Activated CD4-positive, alpha-beta T cell treated with anti-CD3 and anti-CD28 coated beads, Interleukin-2, amount 50 U/mL, for 48 hours (primary cell): ENCODE results near the gene ANTXRL.
A peak's percentile ranks its signal among the peaks of the same experiment; 100 is the strongest.

Experiments used
- DNase-seq, 2 experiments: peaks; one replicate each; pipeline ENCODE4 v3.0.0-alpha.2; 2020

ANTXRL gene

DNA sequence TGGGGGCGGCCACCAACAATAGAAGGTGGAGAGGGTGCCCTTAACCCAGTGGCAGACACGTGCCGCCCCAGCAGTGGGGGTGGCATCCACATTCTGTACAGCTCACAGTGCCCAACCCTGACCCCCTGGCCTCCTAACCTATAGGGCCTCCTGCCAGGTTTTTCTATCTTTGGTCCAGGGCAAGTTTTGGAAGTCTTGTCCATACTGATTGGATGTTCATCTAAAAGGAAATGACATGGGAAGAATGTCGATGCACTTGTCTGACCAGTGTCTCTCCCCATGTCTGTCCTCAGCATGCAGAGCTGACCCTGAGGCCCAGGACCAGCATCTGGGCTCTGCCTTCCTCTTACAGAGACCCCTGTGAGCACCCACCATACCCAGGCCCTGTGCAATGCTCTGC lies 32.3 kb upstream of the ANTXRL start:
- DNase-seq, result peak in 1 of 2 experiments; percentile 2

DNA sequence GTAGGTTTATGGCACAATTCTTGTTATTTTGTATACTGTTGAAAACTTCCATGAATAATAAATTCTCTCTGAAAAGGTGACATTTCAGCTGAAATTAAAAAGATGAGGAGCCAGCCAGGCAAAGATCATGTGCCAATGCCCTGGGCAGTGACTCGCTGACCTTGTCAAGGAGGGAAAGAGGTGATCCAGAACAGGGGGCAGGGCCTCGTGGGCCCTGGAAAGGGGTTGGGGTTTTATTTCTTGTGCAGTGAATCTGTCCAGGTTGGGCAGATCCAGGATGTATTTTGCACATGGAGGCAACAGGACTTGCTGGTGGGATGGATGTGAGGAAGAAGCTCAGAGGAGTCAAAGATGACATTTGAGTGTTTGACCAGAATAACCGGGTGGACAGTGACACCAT lies 31.6 kb upstream of the ANTXRL start:
- peak in 1 of 2 experiments; percentile 3 for DNase-seq

DNA sequence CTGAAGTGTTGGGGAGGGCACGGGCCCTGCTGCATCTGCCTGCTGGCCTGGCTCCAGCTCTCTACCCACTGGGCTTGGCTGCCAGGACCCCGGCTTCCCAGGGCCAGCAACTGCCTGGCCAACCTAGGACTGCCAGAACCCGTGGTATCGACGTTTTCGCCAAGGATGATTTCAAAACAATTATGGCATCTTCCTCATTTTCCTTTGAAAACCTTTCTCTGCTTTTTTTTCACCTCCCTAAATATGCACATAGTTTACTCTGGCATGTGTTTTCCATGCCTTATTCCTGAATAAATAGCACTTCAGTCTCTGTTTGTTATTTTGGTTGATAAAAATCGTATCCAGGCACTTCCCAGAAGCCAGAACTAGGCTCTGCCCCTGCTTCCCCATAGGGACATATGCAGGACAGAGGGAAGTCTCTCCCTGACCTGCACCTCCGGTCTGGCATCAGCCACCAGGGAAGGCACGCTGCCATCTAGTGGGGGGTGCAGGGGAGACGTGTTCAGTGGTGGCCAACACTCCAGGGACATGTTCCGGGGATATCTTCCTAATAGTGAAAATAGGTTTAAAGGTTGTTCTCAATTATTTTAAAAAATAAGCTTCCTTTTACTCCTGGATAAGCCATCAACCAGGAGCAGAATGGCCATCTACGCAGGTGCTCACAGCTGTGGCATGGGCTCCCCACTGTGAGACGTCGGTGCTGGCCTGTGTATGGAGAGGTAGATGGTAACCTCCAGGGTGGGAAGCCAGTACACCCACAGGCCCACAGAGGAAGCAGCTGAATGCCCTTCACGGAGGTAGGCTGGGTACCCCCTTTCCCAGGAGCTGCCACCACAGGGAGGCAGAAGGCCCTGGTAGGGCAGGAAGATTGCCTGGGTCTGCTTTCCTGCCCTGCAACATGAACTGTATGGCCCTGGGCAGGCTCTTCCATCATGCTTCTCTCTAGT lies 30.7 kb upstream of the ANTXRL start:
- peak; percentile 80 to 82 for DNase-seq

DNA sequence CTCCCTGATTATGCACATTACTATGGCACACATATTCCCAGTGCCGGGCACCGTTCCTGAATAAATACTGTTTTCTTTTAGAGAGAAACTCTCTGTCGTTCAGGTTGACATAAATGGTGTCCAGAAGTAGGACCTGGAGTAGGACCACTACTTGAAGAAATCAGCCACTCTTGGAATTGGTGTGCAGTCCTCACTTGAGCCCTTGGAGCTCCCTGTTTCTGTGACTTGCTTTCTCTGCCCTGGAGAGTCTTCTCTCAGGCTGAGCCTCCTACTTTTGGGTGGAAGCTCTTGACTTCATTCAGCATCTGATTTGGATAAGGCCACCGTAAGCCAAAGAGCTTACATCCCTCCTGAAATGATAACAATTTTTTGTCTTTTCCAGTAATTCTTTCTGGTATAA lies 29.7 kb upstream of the ANTXRL start:
- DNase-seq, result no peak

DNA sequence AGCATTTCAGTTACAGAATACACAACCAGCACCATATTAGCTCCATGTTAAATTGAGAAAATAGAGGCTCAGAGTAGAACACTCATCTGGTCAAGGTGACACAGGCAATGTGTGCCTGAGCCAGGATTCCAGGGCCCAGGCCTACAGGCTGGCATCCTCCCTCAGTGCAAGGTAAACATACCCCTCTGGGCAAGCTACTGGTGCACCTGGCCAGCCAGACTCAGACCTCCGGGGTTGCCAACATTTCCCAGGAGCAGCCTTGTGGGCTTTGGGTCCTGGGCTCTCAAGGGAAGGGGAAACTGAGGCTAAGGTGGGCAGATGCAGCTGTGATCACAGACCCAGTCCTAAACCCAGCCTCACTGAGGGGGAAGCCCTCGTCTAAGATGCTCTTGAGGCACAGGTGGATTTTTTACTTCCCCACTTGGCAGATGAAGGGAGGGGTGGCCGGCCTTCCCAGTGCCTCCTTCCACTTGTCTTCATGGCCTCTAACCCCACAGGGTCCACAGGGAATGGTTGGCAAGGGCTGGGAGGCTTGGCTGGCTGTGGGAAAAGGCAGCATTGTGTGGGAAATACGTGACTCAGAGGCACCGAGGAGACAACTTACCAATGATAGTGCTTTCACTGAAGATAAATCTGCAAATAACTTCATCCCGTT lies 23.8 kb upstream of the ANTXRL start:
- peak in 1 of 2 experiments; percentile 2 for DNase-seq

DNA sequence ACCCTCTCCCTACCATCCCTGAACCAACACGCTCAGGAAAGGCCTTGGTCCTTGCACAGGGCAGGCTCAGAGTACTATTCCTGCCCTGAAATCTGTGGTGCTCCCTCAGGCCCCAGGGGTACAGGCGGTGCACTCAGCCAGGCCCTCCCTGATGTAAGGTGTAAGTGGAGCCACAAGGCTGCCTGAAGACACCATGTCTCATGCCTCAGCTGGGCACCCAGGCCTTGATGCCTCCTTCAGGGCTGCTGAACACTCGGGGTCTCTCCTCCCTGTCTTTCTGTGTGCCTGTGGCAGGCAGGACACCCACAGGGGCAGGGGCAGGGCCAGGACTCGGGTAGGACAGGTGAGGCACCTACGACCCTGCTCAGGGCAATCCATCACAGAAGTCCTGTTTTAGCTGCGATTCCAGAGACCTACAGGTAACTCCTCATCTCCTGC lies 22.9 kb upstream of the ANTXRL start:
- peak in 1 of 2 experiments; percentile 3 for DNase-seq

DNA sequence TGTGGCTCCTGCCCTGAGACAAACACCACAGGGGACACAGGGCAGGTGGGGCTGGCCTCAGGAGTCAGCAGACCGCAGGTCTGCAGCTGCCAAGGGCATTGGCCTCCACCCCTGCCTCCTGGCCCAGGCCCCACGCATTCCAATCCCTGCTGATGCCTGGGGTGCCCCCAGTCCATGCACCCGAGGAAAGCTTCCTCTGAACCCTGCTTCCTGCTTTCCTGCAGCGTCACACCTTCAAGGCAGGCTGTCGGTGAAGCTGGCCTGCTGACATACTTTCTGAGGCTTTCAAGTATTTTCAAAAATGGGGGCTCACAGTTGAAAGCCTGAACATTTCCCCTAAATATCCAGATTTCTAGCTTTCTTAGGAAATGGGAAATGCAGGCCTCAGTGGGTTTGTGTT lies 22.5 kb upstream of the ANTXRL start:
- DNase-seq, result peak in 1 of 2 experiments; percentile 2

DNA sequence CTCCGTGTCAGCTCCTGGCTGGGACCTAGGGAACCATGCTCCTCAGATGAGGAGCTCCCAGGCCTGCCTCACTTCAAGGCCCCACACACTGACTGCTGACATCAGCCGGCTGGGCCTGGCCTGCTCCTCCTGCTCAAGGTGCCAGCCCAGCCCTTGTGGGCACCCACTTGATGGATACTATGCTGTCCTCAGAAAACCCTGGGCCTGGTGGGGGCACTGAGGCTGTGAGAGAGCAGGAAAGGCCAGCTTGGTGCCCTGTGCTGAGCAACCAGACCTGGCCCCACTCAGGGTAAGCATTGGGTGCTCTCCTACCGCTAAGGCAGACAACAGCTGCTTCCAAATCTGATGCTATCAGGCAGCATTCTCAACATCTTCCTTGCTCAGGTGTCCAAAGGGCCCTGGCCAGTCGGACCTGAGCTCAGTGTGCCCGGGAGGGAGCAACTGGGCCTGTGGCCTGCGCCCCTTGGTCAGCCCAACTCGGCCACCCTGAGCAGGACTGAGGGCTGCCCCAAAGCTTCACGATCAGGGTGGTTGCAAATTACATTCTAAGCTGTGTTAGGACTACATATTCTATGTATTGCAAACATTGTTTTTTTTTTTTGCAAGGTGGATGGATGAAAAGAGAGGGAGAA lies 21.9 kb upstream of the ANTXRL start:
- DNase-seq, result peak in 1 of 2 experiments; percentile 14

DNA sequence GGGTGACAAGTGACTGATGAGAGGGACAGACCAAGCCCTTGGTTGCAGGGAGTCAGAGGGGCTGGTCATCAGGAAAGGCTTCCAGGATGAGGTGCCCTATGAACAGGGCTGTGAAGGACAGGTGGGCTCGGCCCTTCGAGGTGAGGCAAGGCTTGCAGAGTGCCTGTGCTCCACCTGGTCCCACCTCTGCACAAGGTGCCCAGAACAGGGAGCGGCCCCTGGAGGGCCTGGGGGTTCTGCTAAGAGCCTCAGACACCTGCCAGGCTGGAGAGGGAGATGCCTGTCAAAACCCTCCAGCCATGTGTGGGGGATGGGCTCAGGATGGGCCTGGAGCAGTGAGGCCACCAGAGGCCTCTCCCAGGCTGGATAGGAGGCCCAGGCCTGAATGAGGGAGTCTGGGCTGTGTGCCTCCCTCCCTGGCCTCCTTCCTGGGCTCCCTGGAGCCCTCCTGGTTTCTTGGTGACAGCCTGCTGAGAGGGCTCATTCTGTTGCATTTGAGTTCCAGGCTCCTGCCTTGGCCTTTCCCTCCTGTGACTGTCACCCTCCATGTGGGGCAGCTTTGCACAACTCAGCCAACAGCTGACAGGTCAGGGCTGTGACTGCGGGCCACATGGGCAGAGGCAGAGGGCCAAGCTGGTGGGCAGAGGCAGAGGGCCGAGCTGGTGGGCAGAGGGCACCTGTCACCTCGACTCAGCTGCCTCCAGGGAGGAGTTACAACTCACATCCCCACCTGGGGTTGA lies 21.1 kb upstream of the ANTXRL start:
- peak in 1 of 2 experiments; percentile 8 for DNase-seq

DNA sequence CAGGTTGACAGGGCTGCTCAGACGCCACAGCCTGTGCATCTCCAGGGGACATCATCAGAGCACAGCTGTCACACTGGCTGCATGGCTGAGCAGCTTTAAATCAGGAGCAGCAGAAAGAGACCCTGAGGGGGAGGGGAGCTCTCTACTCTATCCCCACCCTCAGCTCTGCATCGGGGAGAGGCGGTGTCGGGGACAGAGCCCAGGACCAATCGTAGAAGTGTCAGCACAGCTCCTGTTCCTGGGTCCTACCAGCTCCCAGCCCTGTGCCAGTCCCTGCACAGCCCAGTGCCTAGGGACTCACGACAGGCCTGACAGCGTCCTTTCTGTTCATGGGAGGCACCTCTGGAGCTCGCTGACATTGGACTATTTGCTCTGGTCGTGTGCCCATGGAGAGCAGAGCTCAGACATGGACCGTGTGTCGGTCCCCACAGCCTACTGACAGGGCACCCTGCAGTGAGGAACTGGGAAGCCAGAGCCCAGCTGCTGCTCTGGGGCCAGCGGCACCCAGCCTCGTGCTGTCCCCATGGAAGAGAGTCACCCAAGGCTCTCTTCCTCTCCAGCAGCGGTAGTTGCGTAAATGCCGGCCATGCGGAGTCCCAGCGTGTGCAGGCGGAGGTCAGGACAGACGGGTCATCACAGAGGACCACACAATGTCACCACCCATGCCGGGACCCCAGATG lies 20.4 kb upstream of the ANTXRL start:
- DNase-seq, result peak in 1 of 2 experiments; percentile 6

DNA sequence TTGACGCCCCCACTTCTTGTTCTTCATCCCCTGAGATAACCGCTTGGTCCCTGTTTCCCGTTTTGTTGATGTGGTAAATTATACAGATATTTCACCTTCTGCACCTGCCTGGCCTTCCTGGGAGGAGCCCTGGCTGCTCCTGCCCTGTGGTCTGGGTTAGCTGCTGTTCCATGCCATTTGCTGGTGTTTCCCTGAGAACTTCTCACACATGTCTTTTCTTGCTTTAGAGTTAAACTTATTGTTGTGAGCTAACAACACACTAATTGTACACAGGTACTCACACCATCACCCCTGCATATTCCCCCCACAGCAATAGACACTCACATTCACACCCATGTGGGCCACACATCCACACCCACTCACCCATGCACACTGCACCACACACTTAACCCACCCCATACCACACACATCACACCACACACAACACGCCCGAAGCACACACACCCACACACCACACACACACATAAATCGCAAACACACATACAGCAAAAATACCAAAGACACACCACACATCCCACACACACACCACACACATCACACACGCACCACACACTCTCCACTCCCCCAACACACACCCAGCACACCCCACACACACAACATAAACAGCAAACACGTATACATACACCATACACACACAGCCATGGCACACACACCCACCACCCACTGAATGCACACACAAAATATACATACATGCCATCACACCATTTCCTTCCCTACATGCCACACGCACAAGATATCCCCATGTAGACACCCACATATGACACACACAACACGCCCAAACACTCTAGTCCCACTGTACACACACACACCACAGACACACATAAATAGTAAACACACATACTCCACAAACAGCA lies 19.4 kb upstream of the ANTXRL start:
- peak in 1 of 2 experiments; percentile 10 for DNase-seq

DNA sequence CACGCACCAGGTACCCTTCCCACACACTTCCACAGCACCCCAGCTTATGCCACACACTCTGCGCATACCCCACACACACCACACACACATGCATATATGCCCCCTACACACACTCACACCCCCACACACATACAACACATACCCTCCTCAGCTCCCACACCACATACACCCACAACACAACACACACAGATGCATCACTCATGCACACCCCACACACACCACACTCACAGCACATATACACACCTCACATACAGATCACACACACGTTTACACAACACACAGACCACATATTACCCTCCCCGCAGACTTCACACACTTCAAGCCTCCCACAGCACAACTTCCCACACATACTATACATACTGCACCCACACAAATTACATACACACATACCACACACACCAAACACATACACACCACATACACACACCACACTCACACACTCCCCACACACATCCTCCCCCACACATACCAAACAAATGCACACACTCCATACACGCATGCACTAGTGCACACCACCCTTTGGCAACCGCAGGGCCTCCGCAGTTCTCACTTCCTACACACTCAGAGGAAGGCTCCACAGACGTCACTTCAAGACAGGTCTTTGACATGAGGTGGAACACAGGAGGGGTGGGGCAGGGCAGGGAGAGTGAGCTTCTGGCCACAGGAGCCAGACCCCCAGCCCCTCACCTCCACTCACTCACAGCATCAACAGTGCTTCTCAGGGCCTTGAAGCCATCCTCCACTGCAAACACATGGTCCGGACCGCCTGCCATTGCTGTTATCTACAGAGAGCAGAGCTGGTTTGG lies 18.5 kb upstream of the ANTXRL start:
- peak; percentile 63 to 72 for DNase-seq

DNA sequence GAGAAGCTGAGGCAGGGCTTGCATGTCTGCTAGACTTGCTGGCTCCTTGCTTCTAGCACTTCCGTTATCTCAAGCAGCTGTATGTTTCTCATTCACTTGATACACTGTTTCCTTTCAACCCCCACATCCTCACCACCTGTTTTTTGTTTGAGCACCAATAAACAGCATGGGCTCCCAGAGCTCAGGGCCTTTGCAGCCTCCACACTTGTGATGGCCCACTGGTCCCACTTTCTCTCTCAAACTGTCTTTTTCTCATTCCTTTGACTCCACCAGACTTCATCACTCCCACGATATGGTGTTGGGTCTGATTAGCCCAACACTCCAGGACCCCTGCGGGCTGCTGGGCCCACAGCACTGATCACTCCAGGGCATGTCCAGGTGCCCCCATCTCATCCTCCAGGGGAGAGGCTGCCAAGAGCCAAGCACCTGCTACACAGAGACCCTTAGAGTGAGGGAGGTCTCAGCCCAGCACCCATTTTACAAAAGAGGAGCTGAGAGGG lies 17.2 kb upstream of the ANTXRL start:
- DNase-seq, result peak in 1 of 2 experiments; percentile 38

DNA sequence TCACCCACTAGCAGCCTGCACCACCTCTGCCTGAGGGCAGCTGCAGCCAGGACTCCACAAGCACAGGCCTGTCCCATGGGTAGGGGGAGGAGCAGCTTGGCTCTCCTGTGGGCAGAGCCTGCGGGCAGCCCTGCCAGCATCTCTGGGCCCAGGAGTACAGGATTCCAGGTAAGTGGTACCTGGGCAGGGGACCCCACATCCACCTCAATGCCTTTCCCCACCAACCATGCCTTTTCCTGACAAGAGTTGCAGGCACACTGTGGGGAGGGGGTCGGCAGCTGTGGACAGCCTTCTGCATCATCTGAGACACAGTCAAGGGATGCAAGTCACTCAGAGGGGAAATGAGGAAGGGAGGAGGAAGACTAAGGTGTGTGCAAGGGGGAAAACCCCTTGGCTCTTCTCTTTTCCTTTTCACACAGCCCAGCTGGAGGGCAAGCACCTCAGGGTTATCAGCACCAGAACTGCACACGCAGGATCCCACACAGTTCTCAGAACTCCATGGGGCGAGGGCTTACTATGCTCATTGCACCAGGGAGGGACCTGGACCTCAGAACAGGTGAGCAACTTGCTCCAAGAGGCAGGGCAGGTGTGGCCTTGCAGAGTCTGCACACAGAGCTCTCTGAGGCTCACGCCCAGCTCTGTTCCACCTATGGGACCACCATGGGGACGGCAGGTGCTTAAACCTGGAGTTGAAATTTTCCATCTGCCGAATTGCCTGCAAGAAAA lies 16.5 kb upstream of the ANTXRL start:
- DNase-seq, result peak in 1 of 2 experiments; percentile 10

DNA sequence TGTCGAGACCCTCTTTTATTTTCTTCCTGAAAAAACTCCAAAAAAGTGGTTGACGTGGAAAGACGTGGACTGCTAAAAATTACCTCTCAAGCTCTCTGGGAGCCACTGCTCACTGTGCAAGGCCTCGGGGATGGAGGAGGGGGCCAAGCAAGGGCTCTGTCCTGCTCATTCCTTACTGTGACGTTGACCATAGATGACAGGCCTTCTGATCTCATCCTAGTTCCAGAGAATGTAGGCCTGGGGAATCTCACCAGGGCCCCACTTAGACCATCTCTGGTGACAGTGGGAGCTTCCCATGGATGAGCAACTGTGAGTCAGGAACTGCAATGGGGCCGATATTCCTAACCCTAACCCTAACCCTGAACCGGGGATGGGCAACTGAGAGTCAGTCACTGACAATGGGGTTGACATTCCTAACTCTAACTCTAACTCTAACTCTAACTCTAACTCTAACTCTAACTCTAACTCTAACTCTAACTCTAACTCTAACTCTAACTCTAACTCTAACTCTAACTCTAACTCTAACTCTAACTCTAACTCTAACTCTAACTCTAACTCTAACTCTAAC lies 15.8 kb upstream of the ANTXRL start:
- peak in 1 of 2 experiments; percentile 8 for DNase-seq

DNA sequence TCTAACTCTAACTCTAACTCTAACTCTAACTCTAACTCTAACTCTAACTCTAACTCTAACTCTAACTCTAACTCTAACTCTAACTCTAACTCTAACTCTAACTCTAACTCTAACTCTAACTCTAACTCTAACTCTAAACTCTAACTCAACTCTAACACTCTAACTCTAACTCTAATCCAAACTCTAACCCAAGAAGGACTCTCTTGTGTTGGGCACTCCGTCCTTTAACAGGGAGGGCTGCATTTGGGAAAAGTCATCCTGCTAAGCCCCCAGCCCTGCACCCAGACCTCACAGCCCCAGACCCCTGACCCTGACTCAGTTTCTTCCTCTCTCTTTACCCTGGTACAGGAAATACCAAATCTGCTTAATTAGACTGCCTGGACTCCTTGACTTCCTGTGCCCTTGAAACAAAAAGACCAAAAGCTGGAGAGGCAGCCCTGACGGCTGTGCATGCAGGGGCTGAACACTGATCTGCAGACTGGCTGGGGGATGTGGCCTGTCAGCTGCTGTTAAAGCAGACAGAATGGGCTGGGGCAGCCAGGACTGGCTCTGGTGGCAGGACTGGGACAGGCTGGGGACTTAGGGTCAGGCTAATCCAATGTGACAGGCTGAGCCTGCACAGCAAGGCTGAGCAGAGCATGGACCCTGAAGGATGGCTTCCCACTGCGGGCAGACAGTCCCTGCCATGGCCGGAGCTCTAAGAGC lies 14.8 kb upstream of the ANTXRL start:
- peak in 1 of 2 experiments; percentile 14 for DNase-seq

DNA sequence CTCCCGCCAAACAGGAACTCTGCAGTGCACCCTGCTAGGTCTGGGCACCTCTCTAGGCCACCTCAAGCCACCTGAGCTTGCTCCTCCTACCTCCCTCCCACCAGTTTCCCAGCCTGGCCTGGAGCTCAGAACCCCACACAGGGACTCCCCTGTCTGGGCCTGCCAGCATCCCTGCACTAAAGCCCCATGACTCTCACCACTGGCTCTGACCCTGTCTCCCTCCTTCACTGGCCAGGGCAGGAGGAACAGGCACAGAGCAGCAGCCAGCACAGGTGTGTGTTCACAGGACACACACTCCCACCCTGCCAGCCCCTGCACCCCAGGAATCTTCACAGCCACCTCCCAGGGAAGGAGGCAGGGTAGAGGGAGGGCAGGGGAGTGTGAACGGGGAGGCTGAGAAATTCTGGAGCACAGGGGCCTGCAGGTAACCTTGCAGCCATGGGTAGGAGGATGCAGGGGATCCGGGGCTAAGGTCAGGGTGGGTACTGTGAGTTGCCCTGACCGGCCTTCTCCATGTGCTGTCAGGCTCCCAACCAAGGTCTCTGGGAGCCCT lies 13.9 kb upstream of the ANTXRL start:
- peak in 1 of 2 experiments; percentile 9 for DNase-seq
